PC-9 (cell line): ENCODE results near the gene PREPL. TPM values are rescaled to one million over a fixed set of nuclear protein-coding genes. Genes with fewer than 3 reads are reported as not detected.
"Not testable (repeated sequence)": the region's sequence is repeated elsewhere in the genome, so short reads cannot be mapped to it uniquely, and the experiment has no call there.

Experiments used
- BruUV-seq: library from RNA; stranded (reverse); fragments of 400-500 nt; replicated peaks from 2 replicates; lab custom pipeline; 2021; lab: Mats Ljungman, UMichigan
- CTCF ChIA-PET: fragments of 300-600 bp; sonication (Branson Sonifier 250); formaldehyde crosslinking; loops from one replicate; lab custom pipeline; 2022; ENCODE audit warnings: antibody characterized with exemption; lab: Charles Lee
- POLR2A ChIA-PET: fragments of 300-600 bp; sonication (Branson Sonifier 250); formaldehyde crosslinking; loops from one replicate; lab custom pipeline; 2022; ENCODE audit warnings: antibody characterized with exemption; ENCODE audit not compliant: unreplicated experiment; lab: Charles Lee
- DNase-seq, 2 experiments: peaks; one replicate each; pipeline versions ENCODE4 v3.0.0 to v3.0.0-alpha.2; 2015 to 2022; ENCODE audit warnings: mixed read lengths in 1 of 2
- H2AFZ ChIP-seq: fragments of 200-600 bp; sonication (generic); 2 replicates; pipeline ENCODE4 v1.8.1; 2017; ENCODE audit warnings: antibody characterized with exemption
- H3F3A ChIP-seq: fragments of 200-600 bp; sonication (generic); 2 replicates; pipeline ENCODE4 v1.8.1; 2017; ENCODE audit warnings: antibody characterized with exemption, mild to moderate bottlenecking, low read depth; ENCODE audit not compliant: insufficient read depth
- H3K27ac ChIP-seq: fragments of 200-600 bp; sonication (generic); 2 replicates; pipeline ENCODE4 v1.6.1; 2016; ENCODE audit warnings: mixed run types
- H3K27me3 ChIP-seq: fragments of 200-600 bp; sonication (generic); 2 replicates; pipeline ENCODE4 v1.6.1; 2016; ENCODE audit warnings: low read depth, mixed run types; ENCODE audit not compliant: insufficient read depth
- H3K36me3 ChIP-seq: fragments of 200-600 bp; sonication (generic); 2 replicates; pipeline ENCODE4 v1.6.1; 2016; ENCODE audit warnings: low read depth, mixed run types
- H3K4me1 ChIP-seq: fragments of 200-600 bp; sonication (generic); replicated peaks from 2 replicates; pipeline ENCODE4 v1.6.1; 2016; ENCODE audit warnings: mixed run types; ENCODE audit not compliant: insufficient read depth
- H3K4me2 ChIP-seq: fragments of 200-600 bp; sonication (generic); 2 replicates; pipeline ENCODE4 v1.6.1; 2017; ENCODE audit warnings: mixed run types
- H3K4me3 ChIP-seq: fragments of 200-600 bp; sonication (generic); 2 replicates; pipeline ENCODE4 v1.6.1; 2016; ENCODE audit warnings: mixed run types
- H3K79me2 ChIP-seq: fragments of 200-600 bp; sonication (generic); 2 replicates; pipeline ENCODE4 v1.6.1; 2017; ENCODE audit warnings: low read depth, mixed run types
- H3K9me2 ChIP-seq: fragments of 200-600 bp; sonication (generic); 2 replicates; pipeline ENCODE4 v1.8.1; 2017; ENCODE audit warnings: mild to moderate bottlenecking; ENCODE audit not compliant: insufficient read depth
- H3K9me3 ChIP-seq: fragments of 200-600 bp; sonication (generic); 2 replicates; pipeline ENCODE4 v1.8.1; 2016; ENCODE audit warnings: low read depth; ENCODE audit not compliant: insufficient read depth
- H4K20me1 ChIP-seq: fragments of 200-600 bp; sonication (generic); 2 replicates; pipeline ENCODE4 v1.8.1; 2017; ENCODE audit not compliant: insufficient read depth
- CTCF ChIP-seq: fragments of 200-600 bp; sonication (generic); conservative IDR thresholded peaks from 2 replicates; pipeline ENCODE4 v1.6.1; 2017; ENCODE audit warnings: mixed run types, antibody characterized with exemption, mild to moderate bottlenecking, moderate library complexity
- EZH2 ChIP-seq: fragments of 200-600 bp; sonication (generic); IDR thresholded peaks from 2 replicates; pipeline ENCODE4 v1.8.0; 2017; ENCODE audit warnings: antibody characterized with exemption, low read depth
- intact Hi-C: fragments of 100-400 bp; cut with micrococcal nuclease; formaldehyde crosslinking; loops from one replicate; pipeline ENCODE4 v1.10.0; 2022; ENCODE audit not compliant: unreplicated experiment
- total RNA-seq: library from RNA; stranded (reverse); gene quantifications from 2 replicates; pipeline ENCODE4 v1.2.3, GENCODE V29; 2021

Gene PREPL
- total RNA-seq, 1 experiment from 2014 or later = 42.2 TPM

- Histone ChIP-seq H3F3A (no peaks in the 10 kb centered on the region), H3K4me2 (no peak overlapping the region), H3K9me3 (no peaks in the 10 kb centered on the region), H3K4me1 (no peaks in the 10 kb centered on the region), H4K20me1 (no peaks in the 10 kb centered on the region), H3K36me3 (no peaks in the 10 kb centered on the region), H3K4me3 (no peak overlapping the region), H3K79me2 (no peaks in the 10 kb centered on the region), H3K27ac (no peak overlapping the region), H3K9me2 (no peaks in the 10 kb centered on the region), H3K27me3 (no peaks in the 10 kb centered on the region), H2AFZ (no peak overlapping the region)
- ChIA-PET POLR2A (no interaction called here), CTCF (interaction anchor here (0.6 kb wide), 1 partner anchor 17 kb away, joined by 5 read pairs; no protein-coding TSS in a partner anchor)
- DNase-seq = no peak
- intact Hi-C loops = no loop called here
- TF ChIP-seq EZH2 (no peak), CTCF (no peak)
- no TSS peak for BruUV-seq
Measured at GRCh38 chr2:44388877-44389276, 27.6 kb upstream of the PREPL start.

DNA sequence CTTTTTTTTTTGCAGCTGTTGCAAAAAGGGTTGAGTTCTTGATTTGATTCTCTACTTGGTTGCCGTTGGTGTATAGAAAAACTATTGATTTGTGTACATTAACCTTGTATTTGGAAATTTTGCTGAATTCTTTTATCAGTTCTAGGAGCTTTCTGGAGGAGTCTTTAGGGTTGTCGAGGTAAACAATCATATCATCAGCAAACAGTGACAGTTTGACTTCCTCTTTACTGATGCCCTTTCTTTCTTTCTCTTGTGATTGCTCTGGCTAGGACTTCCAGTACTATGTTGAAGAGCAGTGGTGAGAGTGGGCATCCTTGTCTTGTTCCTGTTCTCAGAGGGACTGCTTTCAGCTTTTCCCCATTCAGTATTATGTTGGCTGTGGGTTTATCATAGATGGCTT, 23.9 kb upstream of the PREPL start:
- DNase-seq, H3K27ac ChIP-seq, H3K27me3 ChIP-seq, H3K9me2 ChIP-seq, H3K9me3 ChIP-seq, CTCF ChIA-PET, H3K4me2 ChIP-seq, BruUV-seq, H3F3A ChIP-seq, H2AFZ ChIP-seq, H3K4me3 ChIP-seq, H3K4me1 ChIP-seq, H4K20me1 ChIP-seq, POLR2A ChIA-PET, H3K79me2 ChIP-seq, intact Hi-C loops, H3K36me3 ChIP-seq: not testable (repeated sequence)

DNA sequence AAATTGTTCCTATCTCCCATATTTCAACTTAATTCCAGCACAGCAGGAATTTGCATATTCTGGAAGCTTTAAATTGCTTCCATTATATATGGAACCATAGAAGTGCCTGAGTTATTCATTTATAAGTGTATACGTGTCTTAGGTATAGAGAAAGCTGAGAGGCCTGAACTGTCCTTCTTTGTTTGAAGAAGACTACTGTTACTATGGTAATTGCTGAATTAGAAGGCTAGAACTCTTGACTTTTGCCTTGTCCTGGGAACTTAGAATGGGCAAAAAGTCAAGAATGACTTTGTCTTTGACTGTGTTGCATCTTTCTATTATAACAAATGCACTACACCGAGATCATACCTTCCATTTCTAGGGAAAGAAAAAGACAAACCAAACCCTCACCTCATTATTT, 16.2 kb upstream of the PREPL start:
- DNase-seq = no peak
- H2AFZ ChIP-seq = no peak overlapping the region
- H3K4me3 ChIP-seq = no peak overlapping the region
- H3K27me3 ChIP-seq = no peaks in the 10 kb centered on the region
- intact Hi-C loops = no loop called here
- H3K9me3 ChIP-seq = no peaks in the 10 kb centered on the region
- no TSS peak for BruUV-seq
- no peaks in the 10 kb centered on the region for H4K20me1 ChIP-seq
- ChIA-PET POLR2A (interaction anchor here (0.8 kb wide), 1 partner anchor 75 kb away, joined by 5 read pairs; no protein-coding TSS in a partner anchor), CTCF (no interaction called here)
- TF ChIP-seq CTCF (no peak), EZH2 (no peak)
- no peaks in the 10 kb centered on the region for H3K79me2 ChIP-seq
- no peak overlapping the region for H3K4me2 ChIP-seq
- H3K9me2 ChIP-seq = 0 out of 2 replicates have a peak, but pooled peaks cover 4% of the 10 kb centered on the region
- no peaks in the 10 kb centered on the region for H3K36me3 ChIP-seq
- no peaks in the 10 kb centered on the region for H3K4me1 ChIP-seq
- no peaks in the 10 kb centered on the region for H3F3A ChIP-seq
- H3K27ac ChIP-seq = no peak overlapping the region

GRCh38 chr2:44372246-44372645, 11.0 kb upstream of the PREPL start:
- CTCF ChIA-PET = no interaction called here
- no TSS peak for BruUV-seq
- peak in 1 of 2 experiments; percentile 16 for DNase-seq
- TF ChIP-seq EZH2 (no peak), CTCF (no peak)
- Histone ChIP-seq H3K9me2 (no peaks in the 10 kb centered on the region), H3F3A (no peaks in the 10 kb centered on the region; the same call in 1 of the 2 replicates), H3K36me3 (no peaks in the 10 kb centered on the region), H3K27ac (no peak overlapping the region), H4K20me1 (no peaks in the 10 kb centered on the region), H3K4me2 (no peak overlapping the region), H3K4me3 (no peak overlapping the region), H2AFZ (no peak overlapping the region), H3K9me3 (no peaks in the 10 kb centered on the region), H3K79me2 (no peaks in the 10 kb centered on the region), H3K27me3 (no peaks in the 10 kb centered on the region), H3K4me1 (no peaks in the 10 kb centered on the region)
- intact Hi-C loops = no loop called here
- POLR2A ChIA-PET = no interaction called here
